Pons (tissue), 1 donor: ENCODE results near the gene PACSIN2.
"Not testable (repeated sequence)": the region's sequence is repeated elsewhere in the genome, so short reads cannot be mapped to it uniquely, and the experiment has no call there.

Experiments used
- DNase-seq: peaks from one replicate; pipeline ENCODE4 v3.0.0-alpha.2; 2016; ENCODE audit warnings: low spot score

Gene PACSIN2

DNA sequence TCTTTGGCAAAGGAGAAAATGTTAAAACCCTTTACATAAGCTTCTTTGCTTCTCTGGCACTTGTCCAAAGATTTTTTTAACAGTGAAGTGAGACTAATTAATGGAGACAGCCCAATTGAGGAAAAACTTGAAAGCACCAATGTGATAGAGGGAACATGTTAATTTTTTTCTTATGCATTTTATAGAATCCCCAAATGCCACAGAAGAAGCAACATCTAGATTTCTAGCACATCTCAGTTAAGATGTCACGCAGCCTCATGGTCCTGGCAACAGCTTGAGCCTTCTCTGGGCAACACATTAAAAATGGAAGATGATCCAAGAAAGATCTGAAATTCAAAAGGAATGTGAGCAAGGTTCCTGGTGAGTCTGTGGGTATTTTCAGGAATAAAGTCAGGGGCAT is 48.5 kb downstream of the PACSIN2 start:
- no peak for DNase-seq

DNA sequence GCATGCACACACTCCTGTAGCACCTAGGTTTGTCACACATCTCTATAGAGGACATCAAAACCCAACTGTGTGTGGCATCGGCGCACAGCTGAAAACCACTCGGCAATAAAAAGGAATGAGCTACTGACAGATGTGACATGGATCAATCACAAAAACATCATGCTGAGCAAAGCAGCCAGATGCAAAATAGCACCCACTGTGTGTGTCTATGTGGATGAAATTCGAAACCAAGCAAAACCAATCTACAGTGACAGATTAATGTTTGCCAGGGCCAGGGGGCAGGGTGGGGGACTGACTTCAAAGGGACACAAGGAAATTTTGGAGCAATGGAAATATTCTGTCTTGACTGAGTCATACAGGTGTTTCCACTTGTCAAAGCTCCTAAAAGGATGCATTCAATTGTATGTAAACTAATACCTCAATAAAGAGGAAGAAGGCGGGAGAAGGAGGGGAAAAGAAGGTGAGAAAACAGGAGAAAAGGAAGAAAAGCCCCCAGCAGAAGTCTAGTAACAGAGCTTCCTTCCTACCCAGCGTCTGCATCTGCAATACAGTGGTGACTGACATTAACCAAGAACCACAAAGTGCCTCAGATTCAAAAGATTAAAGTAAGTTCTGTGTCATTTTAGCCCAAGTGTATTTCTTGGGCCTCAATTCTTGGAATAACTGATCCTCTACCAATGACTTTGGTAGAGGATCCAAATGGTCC is 49.8 kb downstream of the PACSIN2 start:
- DNase-seq: no peak

DNA sequence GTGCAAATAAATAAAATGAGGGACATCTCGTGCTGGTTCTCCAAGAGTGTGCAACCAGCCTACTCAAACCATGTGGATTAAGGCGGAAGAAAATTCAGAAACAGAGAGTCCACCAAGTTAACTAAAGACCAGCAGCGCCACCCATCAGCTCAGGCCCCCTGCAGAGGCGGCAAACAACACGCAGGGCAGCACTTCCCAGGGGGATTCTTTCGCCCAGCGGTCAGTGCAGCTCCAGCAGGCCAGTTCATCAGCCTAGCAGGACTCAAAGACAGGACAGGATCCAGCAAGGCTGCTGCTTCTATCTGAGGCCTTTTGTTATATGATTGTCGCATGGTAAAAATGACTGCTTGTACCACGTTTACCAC is 51.7 kb downstream of the PACSIN2 start:
- no peak for DNase-seq

DNA sequence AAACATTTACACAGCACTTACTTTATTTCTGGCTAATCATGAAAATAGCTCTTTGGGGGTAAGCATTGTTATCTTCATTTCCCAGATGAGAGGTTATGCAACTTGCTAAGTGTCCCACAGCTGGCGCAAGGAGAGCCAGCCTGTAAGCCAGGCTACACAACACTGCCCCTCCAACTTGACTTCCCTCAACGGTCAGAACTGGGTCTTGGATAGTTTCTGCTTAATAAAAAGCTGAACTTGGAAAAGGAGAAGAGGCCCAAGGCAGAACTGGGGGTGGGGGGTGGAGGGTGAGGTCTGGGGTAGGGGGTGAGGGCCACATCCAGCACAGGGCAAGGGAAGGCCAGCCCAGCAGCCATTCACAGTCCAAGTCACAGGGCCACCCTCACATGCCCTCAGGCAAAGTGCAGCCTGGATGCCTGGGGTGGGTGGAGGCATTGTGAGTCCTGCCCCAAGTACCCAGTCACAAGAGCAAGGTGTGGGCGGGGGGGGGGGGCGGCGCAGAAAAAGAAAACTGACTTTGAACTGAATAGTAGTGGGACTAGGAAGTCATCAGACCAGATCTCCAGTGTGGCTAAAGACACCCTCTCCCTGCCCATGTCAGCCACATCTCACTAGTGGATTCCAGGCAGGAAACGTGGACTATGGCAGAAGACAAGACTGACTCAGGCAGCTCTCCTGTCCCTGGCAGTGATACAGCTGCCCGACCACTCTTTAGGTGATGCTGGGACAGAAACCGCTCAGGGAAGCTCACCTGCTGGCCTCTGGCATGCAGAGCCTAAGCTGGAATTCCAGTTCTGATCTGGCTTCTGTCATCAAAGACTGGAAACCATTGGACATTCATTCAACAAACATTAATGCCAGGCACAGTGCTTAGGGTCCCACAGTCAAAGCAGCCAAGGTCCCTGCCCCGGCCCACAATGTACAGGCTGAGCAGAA is 52.4 kb downstream of the PACSIN2 start:
- DNase-seq: peak; percentile 34

DNA sequence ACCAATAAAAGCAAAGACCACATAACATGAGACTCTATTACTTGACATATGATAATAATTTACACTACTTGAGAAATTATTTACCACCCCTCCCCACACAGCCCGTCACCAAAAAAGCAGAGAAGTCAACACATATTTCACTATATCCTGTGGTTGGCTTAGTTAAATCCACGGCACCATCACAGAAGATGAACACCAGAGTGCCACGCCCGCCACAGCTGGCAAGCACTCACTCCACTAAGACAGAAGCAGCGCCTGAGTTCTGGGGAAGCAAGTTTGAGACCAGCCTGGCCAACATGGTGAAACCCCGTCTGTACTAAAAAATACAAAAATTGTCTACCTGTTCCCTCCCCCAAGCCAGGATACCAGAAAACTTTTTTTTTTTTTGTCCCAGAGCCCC is 53.1 kb downstream of the PACSIN2 start:
- DNase-seq: no peak

DNA sequence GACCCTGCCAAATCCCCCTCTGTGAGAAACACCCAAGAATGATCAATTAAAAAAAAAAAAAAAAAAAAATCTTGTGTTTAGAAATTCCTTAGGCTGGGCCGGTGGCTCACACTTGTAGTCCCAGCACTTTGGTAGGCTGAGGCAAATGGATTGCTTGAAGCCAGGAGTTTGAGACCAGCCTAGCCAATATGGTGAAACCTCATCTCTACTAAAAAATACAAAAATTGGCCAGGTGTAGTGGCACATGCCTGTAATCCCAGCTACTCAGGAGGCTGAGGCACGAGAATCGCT is 53.6 kb downstream of the PACSIN2 start:
- DNase-seq: not testable (repeated sequence)

DNA sequence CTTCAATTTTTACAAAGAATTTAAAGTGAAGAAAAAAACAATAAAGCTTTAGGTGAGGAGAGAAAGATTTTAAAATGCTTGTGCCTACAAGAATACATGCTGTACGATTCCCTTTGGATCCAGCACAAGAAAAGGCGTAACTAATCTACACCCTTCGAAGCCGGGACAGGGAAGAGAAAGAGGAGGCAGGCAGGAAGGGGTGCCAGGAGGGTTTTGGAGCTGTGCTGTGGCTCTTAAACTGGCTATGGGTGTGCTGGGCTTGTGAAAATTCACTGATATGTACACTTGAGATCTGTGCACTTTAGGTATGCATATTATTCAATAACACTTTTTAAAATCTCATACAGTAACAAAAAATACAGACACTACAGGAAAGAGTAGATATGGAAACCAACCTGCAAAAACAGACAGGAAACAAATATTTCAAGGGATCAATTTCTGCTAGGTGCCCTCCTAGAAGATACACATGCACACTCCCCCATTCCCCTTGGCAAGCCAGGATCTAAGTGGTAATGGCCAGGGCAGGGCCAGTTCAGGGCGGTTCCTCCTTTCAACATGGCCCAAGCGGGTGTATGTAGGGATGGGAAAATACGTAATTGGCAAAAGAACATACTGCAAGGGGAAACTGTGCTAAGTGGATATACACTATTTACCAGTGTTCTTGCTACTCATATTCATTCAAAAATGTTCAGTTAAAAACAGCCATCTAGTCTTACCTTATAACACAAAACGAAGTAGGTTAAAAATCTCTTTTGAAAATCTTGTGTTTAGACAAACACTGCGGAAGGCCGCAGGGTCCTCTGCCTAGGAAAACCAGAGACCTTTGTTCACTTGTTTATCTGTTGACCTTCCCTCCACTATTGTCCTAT is 54.2 kb downstream of the PACSIN2 start:
- DNase-seq: no peak

DNA sequence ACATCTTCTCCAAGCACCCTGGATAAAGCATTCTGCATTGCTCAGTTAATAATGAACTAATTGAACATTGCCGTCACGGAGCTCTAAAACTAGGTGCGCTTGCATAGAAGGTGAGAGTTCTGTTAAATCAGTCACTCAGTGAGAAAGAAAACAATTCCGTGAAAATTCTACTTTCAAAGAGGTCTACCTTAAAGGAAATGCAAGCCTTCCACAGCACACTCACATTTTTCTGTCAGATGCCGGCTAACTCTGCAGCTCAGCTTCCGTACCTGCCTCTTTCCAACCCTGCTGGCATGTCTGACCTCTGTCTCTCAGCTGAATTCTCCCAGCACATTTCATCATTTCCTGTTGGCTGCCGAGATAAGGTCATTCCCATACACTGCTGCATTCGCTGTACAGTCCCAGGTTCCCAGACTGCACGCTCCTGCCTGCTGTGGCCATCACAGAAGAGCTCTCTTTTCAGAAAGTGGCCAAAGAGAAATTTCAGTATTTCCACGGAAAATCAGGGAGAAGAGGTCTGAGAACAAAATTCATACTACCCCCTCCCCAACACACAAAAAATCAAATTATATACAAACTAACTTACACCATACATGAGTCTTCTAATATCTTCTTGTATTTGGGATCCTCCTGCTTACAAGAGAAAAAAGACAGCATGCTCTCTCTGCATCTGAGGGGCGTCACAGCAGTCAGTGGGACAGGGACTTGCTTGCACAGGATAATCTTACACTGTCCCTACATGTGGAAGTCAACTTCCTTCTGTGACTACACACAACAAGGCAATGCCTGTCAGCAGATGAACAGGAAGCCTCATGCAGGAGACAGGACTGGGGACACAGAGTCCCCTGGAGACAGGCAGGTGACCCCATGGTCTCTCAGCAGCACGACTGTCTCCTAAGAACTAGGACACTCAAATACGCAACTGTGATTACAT is 55.1 kb downstream of the PACSIN2 start:
- DNase-seq: peak; percentile 35

DNA sequence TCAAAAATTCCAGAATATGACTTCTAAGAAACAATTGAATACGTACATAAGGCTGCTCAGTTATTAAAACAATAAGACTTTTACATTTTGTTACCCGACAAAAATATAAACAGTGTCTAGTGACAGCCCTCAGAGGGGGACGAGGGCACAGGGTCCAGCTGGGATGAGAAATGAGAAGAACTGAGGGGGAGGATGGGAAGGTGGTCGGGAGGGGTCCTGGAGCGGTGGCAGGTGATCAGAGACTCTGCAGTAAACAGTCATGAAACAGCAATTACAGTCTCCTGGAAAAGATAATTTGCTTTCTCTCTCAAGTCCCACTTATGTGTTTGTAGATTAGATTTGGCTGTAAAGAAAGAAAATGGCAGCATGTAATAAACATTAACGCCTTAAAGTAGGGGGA is 56.0 kb downstream of the PACSIN2 start:
- no peak for DNase-seq

DNA sequence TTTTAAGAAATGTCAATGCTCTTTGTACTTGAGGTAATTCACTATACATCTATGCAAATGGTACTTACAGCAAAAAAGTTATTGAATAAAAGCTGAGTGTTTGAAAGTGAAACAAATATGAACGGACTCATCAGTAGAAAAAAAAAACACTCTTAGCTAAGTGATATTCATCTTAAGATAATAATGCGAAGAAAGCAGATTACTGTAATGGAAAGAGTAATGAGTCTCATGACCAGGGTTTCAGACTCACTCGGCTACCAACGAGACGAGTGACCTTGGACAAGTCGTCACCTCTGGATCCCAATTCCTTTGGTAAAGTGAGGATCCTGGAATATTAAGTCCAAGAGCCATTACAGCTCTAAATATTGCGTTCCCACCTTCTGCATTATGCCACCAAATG is 57.0 kb downstream of the PACSIN2 start:
- DNase-seq: no peak

DNA sequence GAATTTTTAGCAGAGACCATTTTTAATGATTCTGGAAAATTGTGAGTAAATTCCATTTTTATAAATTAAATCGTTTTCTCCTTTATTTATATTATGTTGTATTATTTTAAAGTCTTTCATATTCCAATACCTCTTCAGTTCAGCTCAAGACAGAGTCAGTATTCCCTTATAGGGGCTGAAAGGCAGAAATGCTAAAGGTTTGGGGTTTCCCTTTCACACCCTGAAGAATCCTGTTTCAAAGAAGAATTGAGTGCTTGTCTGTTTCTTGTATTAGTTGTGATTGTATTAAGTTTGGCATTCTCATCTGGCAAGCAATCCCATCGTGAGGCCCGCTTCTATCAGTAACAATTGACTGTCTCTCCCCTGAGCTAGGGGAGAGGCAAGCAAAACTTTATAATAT is 57.4 kb downstream of the PACSIN2 start:
- DNase-seq: no peak

DNA sequence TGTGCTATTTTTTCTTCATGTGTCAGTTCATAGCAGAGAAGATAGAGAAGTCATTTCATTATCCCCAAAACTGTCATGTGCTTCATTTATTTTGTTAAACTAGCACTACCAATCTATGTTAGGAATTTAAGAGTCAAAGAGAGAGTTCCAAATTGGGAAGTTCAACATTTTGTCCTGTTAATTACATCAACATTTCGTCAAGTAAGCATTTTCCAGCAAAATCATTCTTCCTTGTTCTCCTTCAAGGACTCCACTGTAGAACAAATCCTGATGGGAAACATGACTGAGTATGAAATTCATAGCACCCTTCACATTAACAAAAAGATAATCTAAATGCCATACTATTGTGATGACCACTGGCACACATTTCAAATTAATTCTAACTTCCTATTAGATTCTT is 59.1 kb downstream of the PACSIN2 start:
- DNase-seq: no peak

DNA sequence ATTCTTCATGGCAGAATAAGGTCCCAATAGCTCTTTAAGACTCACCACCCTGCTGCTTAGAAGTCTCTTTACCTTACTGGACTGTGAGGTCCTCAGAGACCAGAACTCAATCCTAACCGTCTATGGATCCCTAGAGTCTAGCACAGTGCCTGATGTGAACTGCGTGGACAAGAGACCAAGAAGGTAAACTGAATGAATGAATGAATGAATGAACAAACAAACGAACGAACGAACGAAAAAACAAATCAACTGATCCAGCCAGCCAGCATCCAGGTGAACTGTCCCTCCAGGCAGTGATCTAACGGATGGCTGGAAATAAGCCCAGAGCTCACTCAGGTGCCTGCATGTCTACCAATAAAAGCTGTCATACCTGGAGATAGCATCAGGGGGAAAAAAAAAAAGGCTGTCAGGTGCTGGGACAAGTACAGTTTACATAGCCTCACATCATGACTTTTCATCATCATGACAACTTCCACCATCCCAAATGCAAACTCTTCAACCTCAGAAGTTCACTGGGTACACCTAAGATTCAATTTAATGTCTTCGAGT is 59.8 kb downstream of the PACSIN2 start:
- no peak for DNase-seq

DNA sequence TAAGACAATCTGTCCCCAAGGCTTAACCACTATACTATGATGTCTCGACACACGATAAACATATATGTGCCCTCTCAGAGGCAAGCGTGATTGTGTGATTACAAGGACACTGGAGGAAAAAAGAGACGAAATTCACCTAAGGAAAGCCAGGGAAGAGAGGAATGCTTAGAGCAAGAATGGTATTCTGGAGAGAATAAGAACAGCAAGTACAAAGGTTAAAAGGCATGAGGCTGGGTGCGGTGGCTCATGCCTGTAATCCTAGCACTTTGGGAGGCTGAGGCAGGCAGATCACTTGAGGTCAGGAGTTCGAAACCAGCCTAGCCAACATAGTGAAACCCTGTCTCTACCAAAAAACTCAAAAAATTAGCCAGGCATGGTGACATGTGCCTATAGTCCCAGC is 61.2 kb downstream of the PACSIN2 start:
- not testable (repeated sequence) for DNase-seq

DNA sequence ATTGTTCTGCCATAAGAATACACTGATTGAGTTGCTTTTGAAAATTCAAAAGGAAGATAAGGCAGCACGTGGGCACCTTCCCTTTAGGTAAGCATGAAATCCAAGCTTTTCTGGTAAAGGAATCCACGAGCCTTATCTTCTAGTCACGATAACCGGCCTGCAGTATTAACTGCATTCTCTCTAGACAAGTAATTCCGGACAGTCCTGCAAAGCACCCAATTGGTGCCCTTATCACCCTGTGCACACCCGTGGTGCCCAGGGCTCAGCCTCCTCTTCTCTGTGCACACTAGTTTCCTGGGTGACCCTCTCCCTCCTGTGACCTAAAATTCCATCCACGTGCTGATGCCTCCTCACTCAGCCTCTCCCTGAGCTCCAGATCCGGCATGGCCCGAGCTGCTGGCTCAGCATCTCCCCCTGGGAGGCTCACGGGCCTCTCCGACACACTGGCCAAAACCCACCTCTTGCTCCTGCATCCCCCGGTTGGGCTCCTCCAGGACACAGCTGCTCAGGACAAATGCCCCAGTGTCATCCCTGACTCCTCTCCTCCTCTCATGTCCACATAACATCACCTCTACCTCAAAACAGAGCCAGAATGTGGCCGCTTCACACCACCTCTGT is 63.7 kb downstream of the PACSIN2 start:
- DNase-seq: no peak

DNA sequence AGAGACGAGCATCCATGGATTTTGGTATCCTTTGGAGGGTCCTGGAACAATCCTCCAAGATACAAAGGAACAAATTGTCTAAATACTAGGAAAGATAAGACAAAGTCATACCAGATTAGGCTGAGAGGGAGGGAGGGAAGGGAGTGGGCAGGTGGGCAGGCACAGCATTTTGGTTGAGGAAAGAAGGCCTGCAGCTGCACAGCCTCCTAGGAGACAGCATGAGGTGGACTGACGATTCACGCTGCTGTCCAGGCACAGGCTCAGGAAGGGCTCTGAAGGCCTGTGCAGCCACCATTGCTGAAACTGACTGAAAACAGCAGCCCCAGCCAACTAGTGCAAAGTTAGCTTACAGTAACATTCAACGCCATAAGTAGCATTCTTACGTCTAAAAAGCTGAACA is 64.7 kb downstream of the PACSIN2 start:
- DNase-seq: no peak

DNA sequence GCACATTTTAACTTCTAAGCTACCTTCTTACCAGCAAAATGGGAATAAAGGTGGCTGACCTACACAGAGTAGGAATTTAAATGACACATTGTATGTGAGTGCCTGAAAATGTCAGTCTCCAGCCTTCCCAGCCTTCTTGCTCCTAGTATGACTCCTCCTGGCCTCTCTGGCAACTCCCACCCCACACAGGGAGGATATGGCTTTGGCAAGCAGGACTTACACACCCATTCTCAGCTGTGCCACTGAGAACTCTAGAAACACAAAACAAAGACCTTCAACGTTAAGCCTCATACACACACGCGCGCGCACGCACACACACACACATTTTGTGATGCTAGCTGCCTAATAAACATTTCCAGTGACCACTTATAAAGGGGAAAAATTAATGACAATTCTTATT is 65.8 kb downstream of the PACSIN2 start:
- no peak for DNase-seq

DNA sequence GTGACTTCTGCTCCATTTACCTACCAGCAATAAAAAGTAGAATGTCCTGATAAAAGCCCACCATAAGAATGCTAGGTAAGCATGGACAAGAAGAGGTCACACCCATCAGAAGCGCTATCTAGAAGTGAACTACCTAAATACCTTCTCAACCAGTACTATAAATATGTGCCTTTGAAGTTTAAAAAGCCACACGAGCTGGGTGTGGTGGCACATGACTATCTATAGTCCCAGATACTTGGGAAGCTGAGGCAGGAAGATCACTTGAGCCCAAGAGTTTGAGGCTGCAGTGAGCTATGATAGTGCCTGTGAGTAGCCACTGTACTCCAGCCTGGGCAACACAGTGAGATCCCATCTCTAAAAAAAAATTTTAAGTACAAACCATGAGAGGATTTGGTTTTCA is 66.7 kb downstream of the PACSIN2 start:
- DNase-seq: no peak

DNA sequence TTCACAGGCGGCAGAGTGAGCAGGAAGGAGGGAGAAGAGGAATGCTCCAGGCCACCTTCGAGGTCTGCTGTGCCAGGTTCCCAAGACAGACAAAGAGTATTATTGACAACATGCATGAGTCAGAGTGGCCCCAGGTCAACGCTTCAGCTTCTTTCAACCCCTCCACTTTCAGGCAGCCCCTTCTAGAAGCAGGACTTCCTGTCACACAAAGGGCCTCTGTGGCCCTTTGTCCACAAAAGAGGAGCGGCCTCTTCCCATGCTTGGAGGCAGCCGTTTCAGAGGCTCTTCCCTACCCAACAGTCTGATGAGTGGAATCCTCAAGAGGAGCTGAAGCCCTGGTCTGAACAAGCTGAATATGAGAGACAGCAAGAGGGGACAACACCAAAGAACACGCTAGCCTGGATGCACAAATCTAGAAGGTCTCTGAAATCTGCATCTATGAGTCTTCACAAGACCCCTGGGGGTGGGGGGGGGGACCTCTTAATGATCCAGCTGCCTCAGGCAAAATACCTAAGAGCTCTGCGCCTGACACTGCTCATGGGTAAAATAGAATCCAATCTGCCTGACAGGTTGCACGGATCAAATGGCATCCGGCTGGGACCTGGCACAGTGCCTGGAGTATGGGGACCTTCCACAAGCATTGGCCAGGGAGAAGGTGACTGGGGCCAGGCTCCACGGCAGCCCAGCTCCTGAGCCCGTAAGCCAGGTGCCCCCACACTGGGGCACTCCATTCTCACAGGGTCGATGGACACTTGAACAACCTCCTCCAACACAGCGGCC is 67.5 kb downstream of the PACSIN2 start:
- no peak for DNase-seq
